Measurements from ENCODE around the gene GABRB1.
"Not testable (repeated sequence)": the region's sequence is repeated elsewhere in the genome, so short reads cannot be mapped to it uniquely, and the experiment has no call there.

Gene GABRB1

DNA sequence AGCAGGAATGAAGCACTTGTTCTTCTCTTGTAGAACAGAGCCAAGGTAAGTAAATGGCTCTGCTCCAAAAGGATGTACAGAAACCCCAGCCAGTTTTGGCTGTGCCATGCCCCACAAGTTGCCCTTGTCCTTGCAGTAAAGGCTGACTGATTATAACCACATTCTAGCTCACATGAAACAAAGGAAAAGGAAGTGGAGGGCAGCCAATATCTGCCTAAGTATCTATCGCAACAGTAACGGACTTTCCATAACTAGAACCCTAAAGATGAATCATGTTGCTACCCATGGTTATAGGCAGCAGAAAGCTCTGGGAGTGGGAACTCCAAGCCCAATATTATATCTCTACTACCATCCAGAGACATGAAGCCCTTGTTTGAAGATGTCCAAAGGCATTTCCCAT lies 336.4 kb downstream of the GABRB1 start:
- Histone ChIP-seq H3K9ac (ENCODE audit: low read depth, low read length) (no peak overlapping the region), H3K4me1 (ENCODE audit: insufficient read depth, low read length) (no peaks in the 10 kb centered on the region), H3K36me3 (ENCODE audit: insufficient read depth, low read length) (no peaks in the 10 kb centered on the region), H3K9me3 (ENCODE audit: control insufficient read depth, insufficient read depth, low read length) (no peaks in the 10 kb centered on the region)

DNA sequence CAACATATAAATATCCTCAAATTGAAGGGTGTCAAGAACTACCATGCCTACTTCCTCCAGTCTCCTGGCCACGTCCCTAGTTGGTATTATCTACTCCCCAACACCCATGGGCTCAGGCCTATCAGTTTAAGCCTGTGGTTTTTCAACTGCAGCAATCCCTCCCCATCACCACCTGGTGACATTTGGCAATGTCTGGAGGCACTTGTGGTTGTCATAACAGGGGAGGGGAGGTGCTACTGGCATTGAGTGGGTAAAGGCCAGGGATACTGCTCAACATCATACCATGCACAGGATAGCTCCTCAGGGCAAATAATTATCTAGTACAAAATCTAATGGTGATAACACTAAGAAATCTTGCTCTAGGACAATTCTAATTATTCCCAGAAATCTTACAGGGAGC lies 336.8 kb downstream of the GABRB1 start:
- H3K9ac ChIP-seq (ENCODE audit: low read depth, low read length) = no peak overlapping the region
- H3K4me1 ChIP-seq (ENCODE audit: insufficient read depth, low read length) = no peaks in the 10 kb centered on the region
- no peaks in the 10 kb centered on the region for H3K36me3 ChIP-seq (ENCODE audit: insufficient read depth, low read length)
- no peaks in the 10 kb centered on the region for H3K9me3 ChIP-seq (ENCODE audit: control insufficient read depth, insufficient read depth, low read length)

DNA sequence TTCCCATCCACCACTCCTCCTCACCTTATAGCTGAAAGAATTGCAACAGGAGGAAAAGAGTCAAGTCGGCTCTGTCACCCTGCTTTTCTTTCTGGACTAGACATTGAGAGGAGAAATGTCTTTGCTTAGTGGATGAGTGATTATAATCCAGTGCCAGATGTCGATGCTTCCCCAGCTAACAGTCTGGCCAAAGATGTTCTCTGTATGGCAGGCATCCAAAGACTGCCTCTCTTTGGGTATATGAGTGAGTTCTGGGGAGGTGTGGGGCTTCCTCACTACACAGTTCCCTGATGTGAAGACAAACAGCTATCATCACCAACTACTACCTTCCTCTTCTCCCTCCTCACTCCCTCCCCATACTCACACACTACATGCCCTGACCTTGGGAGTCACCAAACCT lies 341.2 kb downstream of the GABRB1 start:
- H3K9ac ChIP-seq (ENCODE audit: low read depth, low read length) = no peak overlapping the region
- no peaks in the 10 kb centered on the region for H3K4me1 ChIP-seq (ENCODE audit: insufficient read depth, low read length)
- H3K9me3 ChIP-seq (ENCODE audit: control insufficient read depth, insufficient read depth, low read length) = no peaks in the 10 kb centered on the region
- H3K36me3 ChIP-seq (ENCODE audit: insufficient read depth, low read length) = no peaks in the 10 kb centered on the region

DNA sequence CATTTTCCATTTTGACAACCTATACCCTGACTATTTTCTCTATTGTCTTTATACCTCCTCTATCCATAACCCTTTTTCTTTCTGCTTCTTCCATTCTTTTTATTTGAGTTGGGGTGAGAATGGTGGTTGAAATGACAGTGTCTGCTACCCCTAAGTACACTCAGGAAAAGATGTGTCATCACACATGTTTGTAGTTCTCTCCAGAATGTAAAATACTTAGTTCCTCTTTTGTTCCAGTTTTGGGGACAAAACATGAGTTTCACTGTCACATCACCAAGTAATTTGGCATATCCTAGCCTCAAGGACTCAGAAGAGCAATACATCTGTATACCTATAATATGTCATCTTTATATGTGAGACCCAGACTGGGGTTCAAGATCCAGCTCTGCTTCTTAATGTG lies 341.8 kb downstream of the GABRB1 start:
- no peaks in the 10 kb centered on the region for H3K36me3 ChIP-seq (ENCODE audit: insufficient read depth, low read length)
- H3K9ac ChIP-seq (ENCODE audit: low read depth, low read length) = no peak overlapping the region
- no peaks in the 10 kb centered on the region for H3K4me1 ChIP-seq (ENCODE audit: insufficient read depth, low read length)
- no peaks in the 10 kb centered on the region for H3K9me3 ChIP-seq (ENCODE audit: control insufficient read depth, insufficient read depth, low read length)

DNA sequence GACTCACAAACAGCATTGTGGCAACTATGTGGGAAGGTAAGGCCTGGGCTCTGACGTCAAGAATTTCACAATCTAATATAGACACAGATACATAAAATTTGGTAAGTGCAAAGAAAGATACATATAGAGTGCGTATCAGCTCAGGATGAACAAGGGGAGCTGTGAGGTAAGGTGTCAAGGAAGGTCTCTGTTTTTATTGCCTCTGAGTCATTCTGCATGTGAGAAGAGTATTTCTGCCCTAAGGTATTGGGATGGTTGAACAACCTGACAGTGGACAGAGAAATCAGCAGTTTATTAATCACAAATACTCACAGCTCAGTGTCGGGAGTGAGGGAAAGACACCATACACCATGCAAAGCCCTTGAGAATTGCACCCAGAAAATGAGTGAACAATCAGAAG lies 342.3 kb downstream of the GABRB1 start:
- Histone ChIP-seq H3K9me3 (ENCODE audit: control insufficient read depth, insufficient read depth, low read length) (no peaks in the 10 kb centered on the region), H3K4me1 (ENCODE audit: insufficient read depth, low read length) (no peaks in the 10 kb centered on the region), H3K36me3 (ENCODE audit: insufficient read depth, low read length) (no peaks in the 10 kb centered on the region), H3K9ac (ENCODE audit: low read depth, low read length) (no peak overlapping the region)

DNA sequence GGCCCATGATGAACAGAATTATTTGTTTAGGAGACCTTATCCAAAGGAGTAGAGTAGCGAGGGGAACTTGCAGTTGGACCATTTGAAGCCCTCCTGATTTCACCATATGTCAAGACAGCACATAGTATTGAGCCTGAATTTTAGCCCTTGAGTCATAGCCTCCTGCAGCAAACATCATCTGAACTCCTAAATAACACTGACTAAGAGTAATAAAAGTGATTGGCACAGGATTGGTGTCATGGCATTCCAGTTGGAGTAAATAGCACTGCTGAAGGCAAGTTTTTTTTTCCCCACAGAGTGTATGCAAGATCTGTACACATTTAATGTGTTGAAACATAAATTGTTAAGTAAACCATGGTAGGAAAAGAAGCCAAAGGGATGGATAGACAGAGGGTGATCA lies 343.1 kb downstream of the GABRB1 start:
- Histone ChIP-seq H3K36me3 (ENCODE audit: insufficient read depth, low read length) (no peaks in the 10 kb centered on the region), H3K9me3 (ENCODE audit: control insufficient read depth, insufficient read depth, low read length) (no peaks in the 10 kb centered on the region), H3K9ac (ENCODE audit: low read depth, low read length) (no peak overlapping the region), H3K4me1 (ENCODE audit: insufficient read depth, low read length) (no peaks in the 10 kb centered on the region)

DNA sequence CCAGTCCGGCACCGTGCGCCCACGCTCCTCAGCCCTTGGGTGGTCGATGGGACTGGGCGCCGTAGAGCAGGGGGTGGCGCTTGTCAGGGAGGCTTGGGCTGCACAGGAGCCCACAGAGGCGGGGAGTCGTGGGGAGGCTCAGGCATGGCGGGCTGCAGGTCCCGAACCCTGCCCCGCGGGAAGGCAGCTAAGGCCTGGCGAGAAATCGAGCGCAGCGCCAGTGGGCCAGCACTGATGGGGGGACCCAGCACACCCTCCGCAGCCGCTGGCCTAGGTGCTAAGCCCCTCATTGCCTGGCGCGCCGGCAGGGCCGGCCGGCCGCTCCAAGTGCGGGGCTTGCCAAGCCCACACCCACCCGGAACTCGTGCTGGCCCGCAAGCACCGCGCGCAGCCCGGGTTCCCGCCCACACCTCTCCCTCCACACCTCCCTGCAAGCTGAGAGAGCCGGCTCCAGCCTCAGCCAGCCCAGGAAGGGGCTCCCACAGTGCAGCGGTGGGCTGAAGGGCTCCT lies 346.7 kb downstream of the GABRB1 start:
- H3K9me3 ChIP-seq (ENCODE audit: control insufficient read depth, insufficient read depth, low read length); H3K4me1 ChIP-seq (ENCODE audit: insufficient read depth, low read length); H3K36me3 ChIP-seq (ENCODE audit: insufficient read depth, low read length); H3K9ac ChIP-seq (ENCODE audit: low read depth, low read length): not testable (repeated sequence)

DNA sequence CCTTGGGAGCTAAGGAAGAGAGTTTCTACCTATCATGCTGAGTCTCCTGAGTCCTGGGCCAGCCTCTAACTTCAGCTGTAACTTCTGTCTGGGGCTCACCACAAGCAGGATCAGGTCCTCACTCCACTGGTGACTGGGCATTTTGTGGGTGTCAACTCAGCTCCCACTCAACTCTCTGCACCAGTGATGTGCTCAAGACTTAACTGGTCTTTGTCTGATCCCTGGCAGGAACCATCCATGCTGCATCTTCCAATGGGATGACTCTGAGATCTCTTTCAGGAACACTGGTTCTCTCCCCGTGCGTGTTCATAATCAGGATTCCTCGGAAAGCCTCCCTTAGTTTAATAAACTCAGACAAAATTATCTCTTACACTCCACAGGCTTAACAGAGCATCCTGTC lies 349.8 kb downstream of the GABRB1 start:
- H3K4me1 ChIP-seq (ENCODE audit: insufficient read depth, low read length) = no peaks in the 10 kb centered on the region
- H3K9me3 ChIP-seq (ENCODE audit: control insufficient read depth, insufficient read depth, low read length) = no peaks in the 10 kb centered on the region
- no peak overlapping the region for H3K9ac ChIP-seq (ENCODE audit: low read depth, low read length)
- no peaks in the 10 kb centered on the region for H3K36me3 ChIP-seq (ENCODE audit: insufficient read depth, low read length)

DNA sequence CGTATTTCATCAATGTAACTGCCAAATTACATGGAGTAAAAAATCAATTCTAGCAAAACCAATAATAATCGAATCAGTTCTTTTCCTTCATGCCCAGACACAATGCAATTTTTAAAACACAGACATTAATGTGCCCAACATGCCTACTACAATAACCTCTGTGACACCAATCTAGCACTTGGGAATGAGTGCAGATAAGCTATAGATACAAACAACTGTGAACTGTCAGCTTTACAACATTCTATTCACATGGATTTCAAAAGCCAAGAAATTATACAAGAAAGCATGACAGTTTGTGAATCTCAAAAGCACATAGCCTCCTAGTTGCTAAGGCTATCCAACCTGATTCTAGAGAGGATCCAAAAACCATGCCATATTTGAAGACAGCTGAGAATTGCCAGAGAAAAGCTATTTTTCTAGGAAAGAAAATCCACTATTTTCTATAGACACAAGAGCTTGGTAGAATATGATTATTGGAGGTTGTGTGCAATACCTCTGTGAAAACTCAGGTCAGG lies 351.5 kb downstream of the GABRB1 start:
- H3K9me3 ChIP-seq (ENCODE audit: control insufficient read depth, insufficient read depth, low read length) = no peaks in the 10 kb centered on the region
- no peaks in the 10 kb centered on the region for H3K36me3 ChIP-seq (ENCODE audit: insufficient read depth, low read length)
- H3K9ac ChIP-seq (ENCODE audit: low read depth, low read length) = no peak overlapping the region
- H3K4me1 ChIP-seq (ENCODE audit: insufficient read depth, low read length) = no peaks in the 10 kb centered on the region

DNA sequence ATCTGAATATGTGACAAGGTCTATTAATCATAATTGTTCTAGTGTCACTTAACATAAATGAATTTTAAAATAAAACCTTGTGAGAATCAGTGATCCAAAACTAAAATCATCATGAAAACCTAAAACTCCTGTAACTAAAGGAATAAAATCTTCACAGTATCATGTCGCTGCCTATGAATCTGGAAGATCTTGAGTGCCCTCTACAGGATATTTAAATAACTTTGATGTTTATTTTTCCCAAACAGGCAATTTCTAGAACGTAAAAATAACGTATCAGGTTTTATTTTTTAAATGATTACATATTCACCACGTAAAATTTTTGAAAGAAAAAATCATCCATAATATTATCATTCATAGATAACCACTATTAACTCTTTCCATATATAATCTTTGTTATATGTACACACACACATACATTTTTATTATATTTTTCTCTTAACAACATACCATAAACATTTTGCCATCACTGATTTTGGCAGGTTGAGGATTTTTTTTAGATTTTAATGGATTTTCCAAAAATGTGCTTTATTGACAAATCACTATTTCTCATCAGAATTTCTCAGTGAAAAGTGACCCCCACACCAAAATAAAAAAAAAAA lies 352.6 kb downstream of the GABRB1 start:
- Histone ChIP-seq H3K9ac (ENCODE audit: low read depth, low read length) (no peak overlapping the region), H3K9me3 (ENCODE audit: control insufficient read depth, insufficient read depth, low read length) (no peaks in the 10 kb centered on the region), H3K4me1 (ENCODE audit: insufficient read depth, low read length) (no peaks in the 10 kb centered on the region), H3K36me3 (ENCODE audit: insufficient read depth, low read length) (no peaks in the 10 kb centered on the region)

DNA sequence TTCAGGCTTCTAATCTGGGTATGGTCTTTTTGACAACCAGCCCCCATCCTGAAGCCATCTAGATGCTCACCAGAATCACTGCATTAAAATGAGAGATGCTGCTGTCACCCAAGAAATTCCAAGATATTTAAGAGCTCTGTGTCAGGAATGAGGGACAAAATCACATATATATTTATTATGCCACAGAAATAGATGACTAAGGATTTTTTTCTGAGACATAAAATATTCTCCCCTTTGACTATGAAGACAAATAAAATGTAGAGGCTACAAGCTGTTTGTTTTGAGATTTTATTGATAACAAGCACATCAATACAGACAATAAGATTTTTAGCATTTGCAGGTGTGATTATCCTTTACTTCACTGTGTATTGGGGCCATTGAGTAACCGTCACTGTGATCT lies 354.8 kb downstream of the GABRB1 start:
- Histone ChIP-seq H3K9me3 (ENCODE audit: control insufficient read depth, insufficient read depth, low read length) (no peaks in the 10 kb centered on the region), H3K4me1 (ENCODE audit: insufficient read depth, low read length) (no peaks in the 10 kb centered on the region), H3K9ac (ENCODE audit: low read depth, low read length) (no peak overlapping the region), H3K36me3 (ENCODE audit: insufficient read depth, low read length) (no peaks in the 10 kb centered on the region)

DNA sequence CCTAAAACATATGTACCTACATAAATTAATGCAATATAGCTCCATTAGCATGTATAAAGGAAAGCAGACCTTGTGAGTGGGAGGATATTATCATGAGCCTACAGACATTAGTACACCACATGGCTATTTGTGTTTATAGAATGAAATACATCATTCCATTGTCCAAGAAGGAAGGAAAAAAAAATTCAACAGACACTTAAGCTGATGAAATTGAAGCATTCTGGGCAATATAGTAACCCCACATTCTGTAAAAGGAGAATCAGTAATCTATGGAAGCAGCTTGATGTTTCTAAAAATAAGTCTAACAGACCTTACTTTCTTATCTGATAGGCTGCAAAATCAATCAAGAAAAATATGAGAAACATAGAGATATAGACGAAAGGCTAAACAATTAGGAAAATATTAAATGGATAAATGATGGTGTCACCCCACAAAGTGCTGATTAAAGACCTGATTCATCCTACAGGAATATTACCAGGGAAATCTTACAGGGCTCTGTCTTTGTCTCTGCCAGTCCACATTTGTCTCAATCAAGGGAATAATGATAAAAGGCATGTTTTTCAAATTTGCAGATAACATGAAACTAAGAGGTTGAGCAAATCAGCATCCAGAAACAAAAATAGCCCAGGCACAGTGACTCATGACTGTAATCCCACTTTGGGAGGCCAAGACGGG lies 355.3 kb downstream of the GABRB1 start:
- H3K4me1 ChIP-seq (ENCODE audit: insufficient read depth, low read length) = no peaks in the 10 kb centered on the region
- no peak overlapping the region for H3K9ac ChIP-seq (ENCODE audit: low read depth, low read length)
- H3K9me3 ChIP-seq (ENCODE audit: control insufficient read depth, insufficient read depth, low read length) = no peaks in the 10 kb centered on the region
- H3K36me3 ChIP-seq (ENCODE audit: insufficient read depth, low read length) = no peaks in the 10 kb centered on the region

DNA sequence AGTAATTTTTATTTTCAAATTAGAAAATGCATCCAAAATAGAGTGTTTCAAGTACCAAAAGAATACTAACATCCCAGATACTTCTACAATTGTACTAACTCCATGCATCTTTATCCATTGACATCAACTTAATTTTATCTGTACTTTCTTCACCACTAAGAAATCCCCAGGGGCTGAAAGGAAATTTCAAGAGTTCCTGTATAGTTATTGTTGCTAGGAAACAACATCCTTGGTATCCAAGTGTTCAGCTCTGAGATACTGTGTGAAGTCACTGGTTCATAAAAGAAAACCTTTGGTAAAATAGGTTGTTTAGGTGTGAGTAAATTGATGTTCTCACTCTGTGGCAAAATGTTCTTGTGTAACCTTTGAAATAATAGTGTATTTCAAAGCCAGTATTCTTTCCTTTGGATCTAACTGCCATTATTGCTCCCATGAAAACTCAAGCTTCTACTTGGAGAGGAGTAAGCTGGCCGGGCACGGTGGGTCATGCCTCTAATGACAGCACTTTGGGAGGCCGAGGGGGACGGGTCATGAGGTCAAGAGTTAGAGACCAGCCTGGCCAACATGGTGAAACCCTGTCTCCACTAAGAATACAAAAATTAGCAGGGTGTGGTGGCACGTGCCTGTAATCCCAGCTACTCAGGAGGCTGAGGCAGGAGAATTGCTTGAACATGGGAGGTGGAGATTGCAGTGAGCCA lies 359.2 kb downstream of the GABRB1 start:
- Histone ChIP-seq H3K9me3 (ENCODE audit: control insufficient read depth, insufficient read depth, low read length) (no peaks in the 10 kb centered on the region), H3K36me3 (ENCODE audit: insufficient read depth, low read length) (no peaks in the 10 kb centered on the region)

DNA sequence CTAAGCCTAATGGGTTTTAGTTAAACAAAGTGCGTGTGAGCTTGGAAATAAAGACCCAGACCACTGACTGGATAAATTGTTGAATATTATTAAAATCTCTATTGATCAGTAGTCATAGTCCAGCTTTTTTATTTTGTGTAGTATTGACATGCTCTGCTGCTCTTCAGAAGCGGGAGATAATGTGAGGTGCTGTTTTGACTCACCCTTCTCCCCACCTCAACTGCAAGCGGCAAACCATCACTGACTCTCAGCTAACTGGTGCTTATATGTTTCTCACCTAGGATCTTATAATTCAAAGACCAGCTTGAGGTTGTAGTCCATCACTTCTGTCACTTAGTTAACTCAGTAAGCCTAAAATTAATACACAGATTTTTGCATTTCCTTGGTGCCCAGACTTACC lies 359.9 kb downstream of the GABRB1 start:
- Histone ChIP-seq H3K4me1 (ENCODE audit: insufficient read depth, low read length) (no peaks in the 10 kb centered on the region), H3K9me3 (ENCODE audit: control insufficient read depth, insufficient read depth, low read length) (no peaks in the 10 kb centered on the region), H3K9ac (ENCODE audit: low read depth, low read length) (no peak overlapping the region), H3K36me3 (ENCODE audit: insufficient read depth, low read length) (no peaks in the 10 kb centered on the region)

More for the DNA sequence above, 359.2 kb downstream of the GABRB1 start:
- Histone ChIP-seq H3K4me1 (ENCODE audit: insufficient read depth, low read length) (no peaks in the 10 kb centered on the region), H3K9ac (ENCODE audit: low read depth, low read length) (no peak overlapping the region)

DNA sequence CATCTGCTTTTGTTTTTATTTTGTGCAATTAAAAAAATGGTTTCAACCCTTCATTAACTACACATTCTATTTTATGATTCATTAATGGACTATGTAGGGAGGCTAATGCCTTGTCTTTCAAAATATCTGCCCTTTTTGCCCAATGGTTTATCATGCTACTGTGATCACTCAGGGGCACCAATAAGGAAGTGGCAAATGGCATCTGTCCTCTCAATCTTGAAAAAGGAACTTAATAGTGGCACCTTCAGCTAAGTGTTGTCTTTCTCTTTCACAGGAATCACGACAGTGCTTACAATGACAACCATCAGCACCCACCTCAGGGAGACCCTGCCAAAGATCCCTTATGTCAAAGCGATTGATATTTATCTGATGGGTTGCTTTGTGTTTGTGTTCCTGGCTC lies 375.0 kb downstream of the GABRB1 start:
- H3K9me3 ChIP-seq (ENCODE audit: control insufficient read depth, insufficient read depth, low read length) = no peaks in the 10 kb centered on the region
- H3K36me3 ChIP-seq (ENCODE audit: insufficient read depth, low read length) = no peaks in the 10 kb centered on the region
- H3K4me1 ChIP-seq (ENCODE audit: insufficient read depth, low read length) = no peaks in the 10 kb centered on the region
- no peak overlapping the region for H3K9ac ChIP-seq (ENCODE audit: low read depth, low read length)

Data from ES-I3 (cell line).